Astrocyte (in vitro differentiated cells and primary cell): ENCODE results near the gene AAGAB. TPM values are rescaled to one million over a fixed set of nuclear protein-coding genes. Genes with fewer than 3 reads are reported as not detected.

Experiments used
- DNase-seq: peaks from one replicate; pipeline ENCODE4 v3.0.0-alpha.2; 2010; ENCODE audit warnings: low read depth
- FAIRE-seq: peaks from 2 replicates; lab custom pipeline; 2011; peaks lifted over from hg19 to GRCh38; lab: Jason Lieb, UNC
- H2AFZ ChIP-seq: 2 replicates; pipeline ENCODE4 v1.6.0; 2012; ENCODE audit warnings: low read depth, low read length, inconsistent platforms
- H3K27ac ChIP-seq: 2 replicates; pipeline ENCODE4 v1.5.1; 2011; ENCODE audit warnings: low read depth, low read length, inconsistent platforms
- H3K27me3 ChIP-seq: 2 replicates; pipeline ENCODE4 v1.6.0; 2011; ENCODE audit warnings: low read length, inconsistent platforms; ENCODE audit not compliant: insufficient read depth
- H3K36me3 ChIP-seq: 2 replicates; pipeline ENCODE4 v1.5.1; 2011; ENCODE audit warnings: low read length, inconsistent platforms; ENCODE audit not compliant: insufficient read depth
- H3K4me1 ChIP-seq: 2 replicates; pipeline ENCODE4 v1.5.1; 2011; ENCODE audit warnings: low read length, inconsistent platforms; ENCODE audit not compliant: insufficient read depth
- H3K4me2 ChIP-seq: 2 replicates; pipeline ENCODE4 v1.6.0; 2012; ENCODE audit warnings: low read length, inconsistent platforms
- H3K4me3 ChIP-seq: 2 replicates; pipeline ENCODE4 v1.5.1; 2011; ENCODE audit warnings: low read depth, mild to moderate bottlenecking, low read length, inconsistent platforms; ENCODE audit not compliant: insufficient read depth
- H3K79me2 ChIP-seq: 2 replicates; pipeline ENCODE4 v1.6.0; 2012; ENCODE audit warnings: mild to moderate bottlenecking, low read length, inconsistent platforms; ENCODE audit not compliant: insufficient read depth
- H3K9ac ChIP-seq: 2 replicates; pipeline ENCODE4 v1.6.0; 2012; ENCODE audit warnings: mild to moderate bottlenecking, low read length, inconsistent platforms
- H3K9me3 ChIP-seq: 2 replicates; pipeline ENCODE4 v1.5.1; 2012; ENCODE audit warnings: low read depth, mild to moderate bottlenecking, low read length, inconsistent platforms; ENCODE audit not compliant: insufficient read depth
- H4K20me1 ChIP-seq: 2 replicates; pipeline ENCODE4 v1.6.0; 2012; ENCODE audit warnings: low read length, inconsistent platforms; ENCODE audit not compliant: insufficient read depth
- H3K27ac Mint-ChIP-seq: one replicate; pipeline ENCODE4 v1.8.0; 2021; ENCODE audit warnings: mild to moderate bottlenecking, mixed read lengths; ENCODE audit not compliant: unreplicated experiment
- H3K27me3 Mint-ChIP-seq: one replicate; pipeline ENCODE4 v1.8.0; 2021; ENCODE audit warnings: low read depth, mixed read lengths; ENCODE audit not compliant: unreplicated experiment
- H3K36me3 Mint-ChIP-seq: one replicate; pipeline ENCODE4 v1.8.0; 2021; ENCODE audit warnings: low read depth, mixed read lengths; ENCODE audit not compliant: unreplicated experiment
- H3K4me1 Mint-ChIP-seq: one replicate; pipeline ENCODE4 v1.8.0; 2021; ENCODE audit warnings: low read depth, mixed read lengths; ENCODE audit not compliant: unreplicated experiment
- H3K4me3 Mint-ChIP-seq: one replicate; pipeline ENCODE4 v1.8.0; 2021; ENCODE audit warnings: mild to moderate bottlenecking, moderate library complexity, mixed read lengths; ENCODE audit not compliant: unreplicated experiment
- H3K9me3 Mint-ChIP-seq: one replicate; pipeline ENCODE4 v1.8.0; 2021; ENCODE audit warnings: mild to moderate bottlenecking, mixed read lengths; ENCODE audit not compliant: unreplicated experiment
- EZH2 ChIP-seq: IDR thresholded peaks from 2 replicates; pipeline ENCODE4 v1.6.1; 2012; ENCODE audit warnings: mild to moderate bottlenecking, low read length, inconsistent platforms; ENCODE audit not compliant: insufficient read depth
- total RNA-seq: library from RNA; stranded (reverse); gene quantifications from 2 replicates; pipeline ENCODE4 v1.2.1, GENCODE V29; 2021
- TF ChIP-seq, protein P1 (sequence below): IDR thresholded peaks from 2 replicates; pipeline ENCODE4 v1.5.1; 2011; ENCODE audit warnings: low read depth, mild to moderate bottlenecking, inconsistent platforms, low read length, moderate library complexity; ENCODE audit not compliant: insufficient read depth

Gene AAGAB
- total RNA-seq, 1 donor from 2014 or later, result 52.2 TPM

DNA sequence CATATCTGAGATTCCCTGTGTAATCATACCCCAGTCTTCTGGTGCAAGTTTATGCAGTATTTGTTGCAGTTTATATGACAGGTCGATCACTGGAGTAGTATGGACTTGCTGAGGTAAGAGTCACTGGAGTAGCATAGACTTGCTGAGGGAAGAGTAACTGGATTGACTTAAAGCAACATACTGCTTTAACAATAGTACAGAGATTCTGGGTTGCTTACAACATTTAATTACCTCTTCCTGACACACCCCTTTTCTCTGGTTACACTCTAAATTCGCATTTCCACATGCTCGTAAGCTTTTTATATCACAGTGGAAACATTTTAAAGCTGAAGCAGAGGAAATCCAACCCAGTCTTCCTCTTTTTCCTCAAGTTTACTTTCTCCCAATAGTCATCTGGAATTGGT lies 11.8 kb downstream of the AAGAB start:
- no peaks in the 10 kb centered on the region for H3K36me3 ChIP-seq
- H3K27me3 ChIP-seq, result no peaks in the 10 kb centered on the region
- no peaks in the 10 kb centered on the region for H3K4me1 ChIP-seq
- no peaks in the 10 kb centered on the region for H3K9me3 ChIP-seq
- TF ChIP-seq, protein P1, sequence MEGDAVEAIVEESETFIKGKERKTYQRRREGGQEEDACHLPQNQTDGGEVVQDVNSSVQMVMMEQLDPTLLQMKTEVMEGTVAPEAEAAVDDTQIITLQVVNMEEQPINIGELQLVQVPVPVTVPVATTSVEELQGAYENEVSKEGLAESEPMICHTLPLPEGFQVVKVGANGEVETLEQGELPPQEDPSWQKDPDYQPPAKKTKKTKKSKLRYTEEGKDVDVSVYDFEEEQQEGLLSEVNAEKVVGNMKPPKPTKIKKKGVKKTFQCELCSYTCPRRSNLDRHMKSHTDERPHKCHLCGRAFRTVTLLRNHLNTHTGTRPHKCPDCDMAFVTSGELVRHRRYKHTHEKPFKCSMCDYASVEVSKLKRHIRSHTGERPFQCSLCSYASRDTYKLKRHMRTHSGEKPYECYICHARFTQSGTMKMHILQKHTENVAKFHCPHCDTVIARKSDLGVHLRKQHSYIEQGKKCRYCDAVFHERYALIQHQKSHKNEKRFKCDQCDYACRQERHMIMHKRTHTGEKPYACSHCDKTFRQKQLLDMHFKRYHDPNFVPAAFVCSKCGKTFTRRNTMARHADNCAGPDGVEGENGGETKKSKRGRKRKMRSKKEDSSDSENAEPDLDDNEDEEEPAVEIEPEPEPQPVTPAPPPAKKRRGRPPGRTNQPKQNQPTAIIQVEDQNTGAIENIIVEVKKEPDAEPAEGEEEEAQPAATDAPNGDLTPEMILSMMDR, result no peak
- no peak for TF ChIP-seq EZH2
- H3K27ac ChIP-seq, result no peak overlapping the region
- H2AFZ ChIP-seq, result no peak overlapping the region
- no peak overlapping the region for H3K9ac ChIP-seq
- H3K79me2 ChIP-seq, result peaks cover 85% of the 10 kb centered on the region
- Mint-ChIP-seq H3K36me3 (peaks cover 6% of the 10 kb centered on the region), H3K4me3 (no peak overlapping the region), H3K27ac (no peak overlapping the region), H3K4me1 (peaks cover 18% of the 10 kb centered on the region), H3K27me3 (no peaks in the 10 kb centered on the region), H3K9me3 (no peaks in the 10 kb centered on the region)
- no peak overlapping the region for H3K4me3 ChIP-seq
- no peak overlapping the region for H3K4me2 ChIP-seq
- peaks cover 55% of the 10 kb centered on the region for H4K20me1 ChIP-seq
- FAIRE-seq (peak; percentile 56), DNase-seq (no peak)

- no peak for TF ChIP-seq EZH2
- TF ChIP-seq, protein P1, result no peak
- Mint-ChIP-seq H3K36me3 (no peaks in the 10 kb centered on the region), H3K4me1 (peaks cover 18% of the 10 kb centered on the region), H3K27ac (no peak overlapping the region), H3K4me3 (no peak overlapping the region), H3K9me3 (no peaks in the 10 kb centered on the region), H3K27me3 (no peaks in the 10 kb centered on the region)
- Histone ChIP-seq H3K27ac (no peak overlapping the region), H3K9ac (no peak overlapping the region), H4K20me1 (peaks cover 62% of the 10 kb centered on the region), H3K36me3 (no peaks in the 10 kb centered on the region), H3K9me3 (no peaks in the 10 kb centered on the region), H3K4me3 (no peak overlapping the region), H2AFZ (no peak overlapping the region), H3K4me1 (no peaks in the 10 kb centered on the region), H3K4me2 (no peak overlapping the region), H3K79me2 (peaks cover 82% of the 10 kb centered on the region), H3K27me3 (no peaks in the 10 kb centered on the region)
- DNase-seq (no peak), FAIRE-seq (no peak)
Observed at GRCh38 chr15:67241132-67241855, 13.2 kb downstream of the AAGAB start.
